Neural progenitor cell (in vitro differentiated cells): ENCODE data around the gene DLL4. TPM values are rescaled to one million over a fixed set of nuclear protein-coding genes. Genes with fewer than 3 reads are reported as not detected.
"Not testable (repeated sequence)": the region's sequence is repeated elsewhere in the genome, so short reads cannot be mapped to it uniquely, and the experiment has no call there.

Experiments used
- DNase-seq: peaks from one replicate; pipeline ENCODE4 v3.0.0-alpha.2; 2016; ENCODE audit warnings: low spot score
- H2AFZ ChIP-seq: fragments of 200-600 bp; sonication (generic); replicated peaks from 2 replicates; pipeline ENCODE4 v1.6.1; 2016; ENCODE audit warnings: antibody characterized with exemption
- H3F3A ChIP-seq: fragments of 200-600 bp; sonication (generic); 2 replicates; pipeline ENCODE4 v1.6.1; 2016; ENCODE audit warnings: antibody characterized with exemption, low read depth
- H3K27ac ChIP-seq: fragments of 200-600 bp; sonication (generic); 2 replicates; pipeline ENCODE4 v1.5.1; 2016; ENCODE audit warnings: mild to moderate bottlenecking
- H3K27me3 ChIP-seq: fragments of 200-600 bp; sonication (generic); 2 replicates; pipeline ENCODE4 v1.6.1; 2016; ENCODE audit warnings: mild to moderate bottlenecking, moderate library complexity
- H3K36me3 ChIP-seq: fragments of 200-600 bp; sonication (generic); 2 replicates; pipeline ENCODE4 v1.5.1; 2016
- H3K4me1 ChIP-seq: fragments of 200-600 bp; sonication (generic); 2 replicates; pipeline ENCODE4 v1.6.1; 2016; ENCODE audit warnings: mixed run types
- H3K4me2 ChIP-seq: fragments of 200-600 bp; sonication (generic); 2 replicates; pipeline ENCODE4 v1.6.1; 2016
- H3K4me3 ChIP-seq: fragments of 200-600 bp; sonication (generic); 2 replicates; pipeline ENCODE4 v1.5.1; 2016
- H3K79me2 ChIP-seq: fragments of 200-600 bp; sonication (generic); 2 replicates; pipeline ENCODE4 v1.6.1; 2016; ENCODE audit warnings: low read depth
- H3K9ac ChIP-seq: fragments of 200-600 bp; sonication (generic); 2 replicates; pipeline ENCODE4 v1.6.1; 2016
- H3K9me3 ChIP-seq: fragments of 200-600 bp; sonication (generic); 2 replicates; pipeline ENCODE4 v1.5.1; 2016; ENCODE audit warnings: low read depth
- H4K20me1 ChIP-seq: fragments of 200-600 bp; sonication (generic); 2 replicates; pipeline ENCODE4 v1.6.1; 2016; ENCODE audit warnings: low read depth
- H3K27ac Mint-ChIP-seq: 3 replicates; pipeline ENCODE4 v1.8.0; 2021; ENCODE audit warnings: mixed read lengths
- H3K27me3 Mint-ChIP-seq: 2 replicates; pipeline ENCODE4 v1.8.0; 2022; ENCODE audit warnings: low read depth, mild to moderate bottlenecking, inconsistent platforms, moderate library complexity, mixed read lengths; ENCODE audit not compliant: insufficient read depth
- H3K36me3 Mint-ChIP-seq: 3 replicates; pipeline ENCODE4 v1.8.0; 2021; ENCODE audit warnings: mixed read lengths
- H3K4me1 Mint-ChIP-seq: 3 replicates; pipeline ENCODE4 v1.8.0; 2021; ENCODE audit warnings: mixed read lengths
- H3K4me3 Mint-ChIP-seq: 3 replicates; pipeline ENCODE4 v1.8.0; 2021; ENCODE audit warnings: mild to moderate bottlenecking, moderate library complexity, mixed read lengths
- H3K9me3 Mint-ChIP-seq: 3 replicates; pipeline ENCODE4 v1.8.0; 2020; ENCODE audit warnings: mixed read lengths
- CTCF ChIP-seq: fragments of 200-600 bp; sonication (generic); IDR thresholded peaks from 2 replicates; pipeline ENCODE4 v1.5.1; 2017; ENCODE audit warnings: antibody characterized with exemption, mild to moderate bottlenecking
- EZH2 ChIP-seq: fragments of 200-600 bp; sonication (generic); IDR thresholded peaks from 2 replicates; pipeline ENCODE4 v1.6.1; 2017; ENCODE audit warnings: antibody characterized with exemption, mild to moderate bottlenecking, moderate library complexity
- EZH2phosphoT487 ChIP-seq: fragments of 200-600 bp; sonication (generic); IDR thresholded peaks from 2 replicates; pipeline ENCODE4 v1.6.1; 2017; ENCODE audit warnings: antibody characterized with exemption
- total RNA-seq: library from RNA; depleted of rRNA; stranded (reverse); fragments of >200 nt; gene quantifications from 2 replicates; pipeline ENCODE4 v1.2.3, GENCODE V29; 2015; ENCODE audit warnings: low replicate concordance

Gene DLL4
- total RNA-seq, 1 donor from 2014 or later: not detected

GRCh38 chr15:40959331-40960141, 30.4 kb downstream of the DLL4 start:
- no peak for TF ChIP-seq EZH2
- TF ChIP-seq EZH2phosphoT487: no peak
- TF ChIP-seq CTCF: no peak
- H3K36me3 Mint-ChIP-seq: peaks cover 3% of the 10 kb centered on the region
- Histone ChIP-seq H3K79me2 (no peaks in the 10 kb centered on the region), H3K4me1 (peaks cover 9% of the 10 kb centered on the region), H2AFZ (peak overlapping the region; percentile 52), H4K20me1 (no peaks in the 10 kb centered on the region), H3K36me3 (no peaks in the 10 kb centered on the region), H3K9ac (no peak overlapping the region), H3F3A (no peaks in the 10 kb centered on the region), H3K27me3 (no peaks in the 10 kb centered on the region), H3K9me3 (no peaks in the 10 kb centered on the region), H3K27ac (no peak overlapping the region), H3K4me3 (no peak overlapping the region), H3K4me2 (no peak overlapping the region)
- peak; percentile 38 for DNase-seq
- H3K27me3 Mint-ChIP-seq: peaks cover 9% of the 10 kb centered on the region
- peak overlapping the region; percentile 67 for H3K27ac Mint-ChIP-seq
- peak overlapping the region; percentile 12 for H3K4me3 Mint-ChIP-seq
- peaks cover 4% of the 10 kb centered on the region for H3K9me3 Mint-ChIP-seq
- H3K4me1 Mint-ChIP-seq: peaks cover 18% of the 10 kb centered on the region

GRCh38 chr15:40960151-40960885, 31.2 kb downstream of the DLL4 start:
- peak overlapping the region; percentile 15 for H3K27ac Mint-ChIP-seq
- peak overlapping the region; percentile 12 for H3K4me3 Mint-ChIP-seq
- TF ChIP-seq EZH2 (no peak), CTCF (no peak), EZH2phosphoT487 (no peak)

GRCh38 chr15:40960925-40961324, 31.8 kb downstream of the DLL4 start:
- H3K4me3 Mint-ChIP-seq: no peak overlapping the region
- Histone ChIP-seq H3F3A (no peaks in the 10 kb centered on the region), H3K79me2 (no peaks in the 10 kb centered on the region), H3K4me1 (peaks cover 10% of the 10 kb centered on the region), H3K27ac (no peak overlapping the region), H4K20me1 (no peaks in the 10 kb centered on the region), H3K9ac (no peak overlapping the region), H2AFZ (no peak overlapping the region), H3K27me3 (no peaks in the 10 kb centered on the region), H3K4me2 (no peak overlapping the region), H3K9me3 (no peaks in the 10 kb centered on the region), H3K4me3 (no peak overlapping the region), H3K36me3 (no peaks in the 10 kb centered on the region)
- H3K4me1 Mint-ChIP-seq: peaks cover 18% of the 10 kb centered on the region
- peaks cover 7% of the 10 kb centered on the region for H3K27me3 Mint-ChIP-seq
- DNase-seq: no peak
- H3K36me3 Mint-ChIP-seq: peaks cover 3% of the 10 kb centered on the region
- no peak for TF ChIP-seq EZH2
- no peak for TF ChIP-seq EZH2phosphoT487
- no peak for TF ChIP-seq CTCF
- no peak overlapping the region for H3K27ac Mint-ChIP-seq
- peaks cover 4% of the 10 kb centered on the region for H3K9me3 Mint-ChIP-seq

More at GRCh38 chr15:40960151-40960885, 31.2 kb downstream of the DLL4 start:
- Histone ChIP-seq H4K20me1 (no peaks in the 10 kb centered on the region), H3K27me3 (no peaks in the 10 kb centered on the region), H3K4me1 (peaks cover 9% of the 10 kb centered on the region), H2AFZ (peak overlapping the region; percentile 52), H3K4me3 (no peak overlapping the region), H3K36me3 (no peaks in the 10 kb centered on the region), H3K79me2 (no peaks in the 10 kb centered on the region), H3K9ac (no peak overlapping the region), H3K9me3 (no peaks in the 10 kb centered on the region), H3K4me2 (no peak overlapping the region), H3F3A (no peaks in the 10 kb centered on the region), H3K27ac (no peak overlapping the region)
- peaks cover 18% of the 10 kb centered on the region for H3K4me1 Mint-ChIP-seq
- H3K9me3 Mint-ChIP-seq: peaks cover 4% of the 10 kb centered on the region
- peaks cover 3% of the 10 kb centered on the region for H3K36me3 Mint-ChIP-seq
- peaks cover 7% of the 10 kb centered on the region for H3K27me3 Mint-ChIP-seq
- no peak for DNase-seq

GRCh38 chr15:40961740-40962139, 32.6 kb downstream of the DLL4 start:
- H3K4me1 Mint-ChIP-seq: peaks cover 23% of the 10 kb centered on the region
- not testable (repeated sequence) for H3F3A ChIP-seq, H3K27me3 ChIP-seq, H3K79me2 ChIP-seq, H4K20me1 ChIP-seq, DNase-seq, H3K9me3 Mint-ChIP-seq, H3K27me3 Mint-ChIP-seq, H3K36me3 Mint-ChIP-seq, H3K9me3 ChIP-seq, H3K4me3 Mint-ChIP-seq, H3K36me3 ChIP-seq, H3K27ac ChIP-seq, H3K4me2 ChIP-seq, H3K9ac ChIP-seq, H2AFZ ChIP-seq, H3K4me3 ChIP-seq, H3K27ac Mint-ChIP-seq
- peaks cover 15% of the 10 kb centered on the region for H3K4me1 ChIP-seq

- H3F3A ChIP-seq, DNase-seq, H3K4me2 ChIP-seq, H3K9me3 Mint-ChIP-seq, H3K36me3 ChIP-seq, H3K79me2 ChIP-seq, H3K27ac Mint-ChIP-seq, H3K36me3 Mint-ChIP-seq, H3K4me3 ChIP-seq, H3K27me3 Mint-ChIP-seq, H4K20me1 ChIP-seq, H3K9me3 ChIP-seq, H2AFZ ChIP-seq, H3K27me3 ChIP-seq, H3K9ac ChIP-seq, H3K27ac ChIP-seq: not testable (repeated sequence)
- H3K4me1 ChIP-seq: peaks cover 15% of the 10 kb centered on the region
- peaks cover 25% of the 10 kb centered on the region for H3K4me1 Mint-ChIP-seq
- H3K4me3 Mint-ChIP-seq: peak overlapping the region; percentile 46
These were observed 33.2 kb downstream of the DLL4 start for GRCh38 chr15:40962317-40962716.
